SIG-M5 treated with dmso at 0.1 percent for 504 hours (cell line): Measurements from ENCODE around the gene MCUR1.

Experiments used
- DNase-seq: peaks from one replicate; lab custom pipeline; 2025; ENCODE audit not compliant: unreplicated experiment; lab: John Stamatoyannopoulos, UW

MCUR1 gene

DNA sequence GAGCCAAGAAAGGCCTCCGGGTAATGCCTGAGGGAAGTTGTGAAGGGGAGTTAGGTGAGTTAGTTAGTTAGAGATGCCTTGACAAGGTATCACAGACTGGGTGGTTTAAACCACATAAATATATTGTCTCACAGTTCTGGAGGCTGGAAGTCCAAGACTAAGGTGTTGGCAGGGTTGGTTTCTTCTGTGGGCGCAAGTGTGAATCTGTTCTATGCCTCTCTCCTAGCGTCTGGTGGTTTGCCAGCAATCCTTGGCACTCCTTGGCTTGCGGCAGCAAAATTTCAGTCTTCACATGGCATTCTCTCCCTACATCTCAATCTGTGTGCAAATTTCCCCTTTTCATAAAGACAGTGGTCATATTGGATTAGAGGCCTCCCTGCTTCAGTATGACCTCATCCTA is 73.0 kb downstream of the MCUR1 start:
- no peak for DNase-seq
